RKO (cell line): ENCODE measurements around the gene BCL3.
"Not testable (repeated sequence)": the region's sequence is repeated elsewhere in the genome, so short reads cannot be mapped to it uniquely, and the experiment has no call there.

Source experiments
- DNase-seq: peaks from one replicate; pipeline ENCODE4 v3.0.0-alpha.2; 2016; ENCODE audit warnings: low spot score

Gene BCL3, protein sequence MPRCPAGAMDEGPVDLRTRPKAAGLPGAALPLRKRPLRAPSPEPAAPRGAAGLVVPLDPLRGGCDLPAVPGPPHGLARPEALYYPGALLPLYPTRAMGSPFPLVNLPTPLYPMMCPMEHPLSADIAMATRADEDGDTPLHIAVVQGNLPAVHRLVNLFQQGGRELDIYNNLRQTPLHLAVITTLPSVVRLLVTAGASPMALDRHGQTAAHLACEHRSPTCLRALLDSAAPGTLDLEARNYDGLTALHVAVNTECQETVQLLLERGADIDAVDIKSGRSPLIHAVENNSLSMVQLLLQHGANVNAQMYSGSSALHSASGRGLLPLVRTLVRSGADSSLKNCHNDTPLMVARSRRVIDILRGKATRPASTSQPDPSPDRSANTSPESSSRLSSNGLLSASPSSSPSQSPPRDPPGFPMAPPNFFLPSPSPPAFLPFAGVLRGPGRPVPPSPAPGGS

DNA sequence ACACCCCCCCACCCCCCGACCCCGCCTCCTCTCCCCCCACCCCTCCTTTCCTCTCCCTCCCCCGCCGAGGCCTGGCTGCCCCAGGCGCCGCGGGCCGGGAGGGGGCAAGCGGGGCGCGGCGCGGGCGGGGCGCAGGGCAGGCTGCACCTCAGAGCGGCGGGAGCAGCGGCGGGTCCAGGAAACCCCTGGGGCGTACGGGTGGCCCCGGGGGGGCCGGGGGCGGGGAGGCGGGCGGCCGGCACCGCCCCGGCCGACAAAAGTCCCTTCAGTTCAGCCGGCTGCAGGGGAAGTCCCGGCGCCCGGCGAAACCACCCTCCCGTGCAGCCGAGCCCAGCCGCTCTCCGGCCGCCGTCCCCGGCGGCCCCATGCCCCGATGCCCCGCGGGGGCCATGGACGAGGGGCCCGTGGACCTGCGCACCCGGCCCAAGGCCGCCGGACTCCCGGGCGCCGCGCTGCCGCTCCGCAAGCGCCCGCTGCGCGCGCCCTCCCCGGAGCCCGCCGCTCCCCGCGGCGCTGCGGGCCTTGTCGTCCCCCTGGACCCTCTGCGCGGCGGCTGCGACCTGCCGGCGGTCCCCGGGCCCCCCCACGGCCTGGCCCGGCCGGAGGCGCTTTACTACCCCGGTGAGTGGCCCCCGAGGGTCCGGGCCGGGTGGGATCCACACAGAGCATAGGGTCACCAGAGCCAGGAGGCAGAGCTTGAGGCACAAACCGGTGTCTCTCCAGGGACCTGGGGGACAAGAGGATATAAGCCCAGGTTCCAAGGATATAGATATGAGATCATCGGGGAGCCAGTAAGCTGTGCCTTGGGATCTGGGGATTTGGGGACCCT, at the start of gene BCL3:
Gene BCL3, plus strand, starts transcription at position 283 of the 829 bp plus-strand sequence. Its CDS starts 83 bp downstream, at position 366.
- no peak for DNase-seq

DNA sequence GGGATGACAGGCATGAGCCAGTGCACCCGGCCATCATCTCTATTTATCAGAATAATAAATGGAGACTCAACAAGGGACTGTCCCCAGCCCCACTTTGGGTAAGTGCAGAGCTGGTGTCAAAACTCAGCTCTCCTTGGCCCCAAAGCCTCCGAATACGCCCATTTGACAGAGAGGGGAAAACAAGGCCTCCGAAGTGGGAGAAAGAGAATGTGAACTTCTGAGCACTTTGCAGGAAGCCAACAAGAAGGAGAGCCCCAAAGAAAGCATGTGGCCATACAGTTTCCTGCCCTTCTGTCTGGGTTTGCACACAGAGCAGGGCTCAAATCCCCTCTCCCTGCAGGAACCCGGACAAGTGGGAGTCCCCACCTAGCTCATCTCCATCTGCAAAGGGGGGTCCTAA, 48.0 kb upstream of the BCL3 start:
- DNase-seq = no peak

DNA sequence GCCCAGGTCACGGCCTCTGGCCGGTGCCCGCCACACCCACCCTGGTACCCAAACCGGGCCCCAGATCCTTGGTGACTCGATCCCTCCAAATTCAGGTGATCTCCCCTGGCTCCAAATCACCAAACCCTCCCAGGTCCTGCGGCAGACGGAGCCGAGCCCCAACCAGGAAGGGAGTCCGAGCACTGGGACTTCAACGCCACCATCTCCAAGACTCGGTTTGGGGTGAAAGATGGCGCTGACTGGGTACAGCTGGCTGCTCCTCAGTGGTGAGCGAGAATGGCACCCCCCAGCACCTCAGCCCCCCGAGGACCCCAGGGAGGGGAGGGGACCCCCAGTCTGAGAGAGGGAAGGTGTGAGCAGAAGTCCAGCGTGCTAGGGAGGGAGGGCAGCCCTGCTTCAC, 47.3 kb upstream of the BCL3 start:
- no peak for DNase-seq

DNA sequence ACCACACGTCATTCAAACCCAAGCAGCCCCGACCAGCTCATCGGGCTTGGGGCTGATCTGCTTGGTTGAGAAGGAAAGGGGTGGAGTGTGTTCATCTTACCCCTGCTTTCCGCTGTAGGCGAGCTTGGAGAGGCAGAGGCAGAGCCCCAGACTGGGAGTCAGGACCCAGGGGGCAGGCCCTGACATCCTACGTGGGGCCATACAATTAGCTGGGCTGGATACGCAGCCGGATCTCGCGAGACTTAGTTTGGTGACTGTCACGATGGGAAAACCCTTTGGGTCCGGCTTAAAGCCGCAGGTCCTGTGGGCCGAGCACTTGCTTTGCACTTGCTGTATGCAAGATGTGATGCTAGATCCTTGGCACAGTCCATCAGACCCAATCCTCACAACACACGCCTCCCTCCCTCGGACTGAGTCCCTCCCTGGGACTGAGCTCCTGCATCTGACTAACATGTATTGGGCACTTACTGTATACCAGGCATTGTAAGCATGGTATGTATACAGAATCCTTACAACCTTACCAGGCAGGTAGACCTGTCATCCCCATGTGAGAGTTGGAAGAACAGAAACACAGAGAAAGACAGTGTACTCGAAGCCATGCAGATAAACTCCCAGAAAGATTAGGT, 45.8 kb upstream of the BCL3 start:
- no peak for DNase-seq

DNA sequence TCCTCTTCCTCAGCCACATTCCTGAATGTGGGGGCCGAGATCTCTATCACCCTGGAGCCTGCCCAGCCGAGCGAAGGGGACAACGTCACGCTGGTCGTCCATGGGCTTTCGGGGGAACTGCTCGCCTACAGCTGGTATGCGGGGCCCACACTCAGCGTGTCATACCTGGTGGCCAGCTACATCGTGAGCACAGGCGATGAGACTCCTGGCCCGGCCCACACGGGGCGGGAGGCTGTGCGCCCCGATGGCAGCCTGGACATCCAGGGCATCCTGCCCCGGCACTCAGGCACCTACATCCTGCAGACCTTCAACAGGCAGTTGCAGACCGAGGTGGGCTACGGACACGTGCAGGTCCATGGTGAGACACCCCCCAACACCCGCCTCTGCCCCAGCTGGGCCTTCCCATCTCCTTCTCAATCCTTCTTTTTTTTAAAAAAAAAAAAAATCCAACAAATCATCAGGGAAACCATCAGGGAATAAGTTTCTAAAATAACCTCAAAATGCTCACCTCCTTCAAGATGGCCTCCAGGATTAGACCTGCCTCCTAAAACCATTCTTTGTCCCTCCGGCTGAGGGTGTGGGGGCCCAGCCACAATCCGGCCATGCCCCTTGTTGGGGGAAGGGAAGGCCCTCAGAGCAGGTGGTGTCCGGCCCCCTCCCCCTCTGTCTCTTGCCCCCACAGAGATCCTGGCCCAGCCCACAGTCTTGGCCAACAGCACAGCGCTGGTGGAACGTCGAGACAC, 45.0 kb upstream of the BCL3 start:
- no peak for DNase-seq

DNA sequence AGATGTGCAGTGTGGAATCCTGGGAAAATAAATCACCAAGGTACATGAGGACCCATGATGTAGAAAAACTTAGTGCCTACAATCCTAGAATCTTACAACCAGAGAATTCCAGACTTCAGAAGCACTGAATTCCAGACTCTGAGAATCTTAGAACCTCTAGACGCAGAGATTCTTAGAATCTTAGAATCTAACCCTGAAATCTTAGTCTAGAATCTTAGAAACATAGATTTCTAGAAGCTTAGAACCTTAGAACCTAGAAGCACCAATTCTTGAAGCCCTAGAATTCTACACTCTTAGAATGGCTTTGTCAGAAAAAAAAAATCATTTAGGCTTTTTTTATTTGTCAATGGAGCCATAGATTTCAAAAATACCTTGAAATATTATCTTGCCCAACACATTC, 43.5 kb upstream of the BCL3 start:
- no peak for DNase-seq

DNA sequence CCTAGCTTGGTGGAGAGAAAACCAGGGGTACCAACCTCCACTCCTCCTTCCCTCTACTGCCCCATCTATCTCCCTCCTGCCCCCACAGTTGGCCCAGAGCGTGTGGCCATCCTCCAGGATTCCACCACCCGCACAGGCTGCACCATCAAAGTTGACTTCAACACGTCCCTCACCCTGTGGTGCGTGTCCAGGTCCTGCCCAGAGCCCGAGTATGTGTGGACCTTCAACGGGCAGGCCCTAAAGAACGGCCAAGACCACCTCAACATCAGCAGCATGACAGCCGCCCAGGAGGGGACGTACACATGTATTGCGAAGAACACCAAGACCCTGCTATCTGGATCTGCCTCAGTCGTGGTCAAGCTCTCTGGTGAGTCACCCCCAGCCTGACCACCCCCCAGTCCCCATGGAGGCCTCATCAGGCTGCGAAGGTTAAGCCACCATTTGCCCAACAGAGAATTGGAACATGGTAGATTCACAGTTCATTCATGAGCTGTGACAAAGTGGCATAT, 43.0 kb upstream of the BCL3 start:
- DNase-seq = no peak

DNA sequence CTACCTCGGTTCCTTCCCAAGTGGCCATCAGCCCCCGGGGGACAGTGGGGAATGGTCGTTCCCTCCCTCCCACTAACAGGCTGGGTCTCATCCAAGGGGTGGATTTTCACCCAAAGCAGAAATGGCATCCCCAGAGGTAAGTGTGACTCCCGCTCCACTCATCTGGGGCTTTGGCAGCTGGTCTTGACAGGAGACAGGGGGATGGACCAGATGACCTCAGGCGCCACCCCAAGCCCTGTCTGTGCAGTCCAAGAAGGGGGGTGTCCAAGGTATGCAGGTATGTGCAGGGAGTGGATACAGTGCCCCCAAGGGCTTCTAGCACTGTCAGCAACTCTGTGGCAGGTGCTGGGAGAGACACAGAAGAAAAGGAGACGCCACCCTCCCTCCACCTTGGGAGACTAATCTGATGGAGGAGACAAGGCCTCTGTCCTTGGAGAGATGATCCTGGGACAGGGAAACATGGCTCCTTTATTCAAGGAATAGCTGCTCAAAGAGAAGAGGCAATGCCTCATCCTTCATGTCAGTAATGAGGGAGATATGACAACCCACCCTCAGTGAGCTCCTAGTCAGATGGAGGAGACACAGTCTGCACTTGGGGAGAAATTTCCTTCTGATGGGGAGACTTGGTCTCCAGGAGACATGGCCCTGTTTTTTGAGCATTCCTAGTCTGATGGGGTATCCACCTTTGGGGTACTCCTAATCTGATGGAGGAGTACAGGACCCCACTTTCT, 41.8 kb upstream of the BCL3 start:
- DNase-seq = no peak

DNA sequence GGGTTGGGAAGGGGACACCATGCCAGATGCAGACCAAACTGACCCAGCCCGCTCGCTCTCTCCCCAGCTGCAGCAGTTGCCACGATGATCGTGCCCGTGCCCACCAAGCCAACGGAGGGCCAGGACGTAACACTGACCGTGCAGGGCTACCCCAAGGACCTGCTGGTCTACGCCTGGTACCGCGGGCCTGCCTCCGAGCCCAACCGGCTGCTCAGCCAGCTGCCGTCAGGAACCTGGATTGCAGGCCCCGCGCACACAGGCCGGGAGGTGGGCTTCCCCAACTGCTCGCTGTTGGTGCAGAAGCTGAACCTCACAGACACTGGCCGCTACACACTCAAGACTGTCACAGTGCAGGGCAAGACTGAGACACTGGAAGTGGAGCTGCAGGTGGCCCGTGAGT, 40.7 kb upstream of the BCL3 start:
- no peak for DNase-seq

DNA sequence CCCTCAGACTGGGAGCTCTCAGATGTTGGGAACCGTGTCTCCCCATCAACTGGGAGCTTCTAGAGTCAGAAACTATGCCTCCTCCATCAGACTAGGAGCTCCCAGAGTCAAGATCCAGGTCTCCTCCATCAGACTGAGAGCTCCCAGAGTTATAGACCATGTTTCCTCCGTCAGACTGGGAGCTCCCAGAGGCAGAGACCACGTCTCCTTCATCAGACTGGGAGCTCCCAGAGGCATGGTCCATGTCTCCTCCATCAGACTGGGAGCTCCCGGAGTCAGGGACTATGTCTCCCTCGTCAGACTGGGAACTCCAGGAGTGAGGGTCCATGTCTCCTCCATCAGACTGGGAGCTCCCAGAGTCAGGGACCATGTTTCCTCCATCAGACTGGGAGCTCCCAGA, 39.6 kb upstream of the BCL3 start:
- DNase-seq = no peak

DNA sequence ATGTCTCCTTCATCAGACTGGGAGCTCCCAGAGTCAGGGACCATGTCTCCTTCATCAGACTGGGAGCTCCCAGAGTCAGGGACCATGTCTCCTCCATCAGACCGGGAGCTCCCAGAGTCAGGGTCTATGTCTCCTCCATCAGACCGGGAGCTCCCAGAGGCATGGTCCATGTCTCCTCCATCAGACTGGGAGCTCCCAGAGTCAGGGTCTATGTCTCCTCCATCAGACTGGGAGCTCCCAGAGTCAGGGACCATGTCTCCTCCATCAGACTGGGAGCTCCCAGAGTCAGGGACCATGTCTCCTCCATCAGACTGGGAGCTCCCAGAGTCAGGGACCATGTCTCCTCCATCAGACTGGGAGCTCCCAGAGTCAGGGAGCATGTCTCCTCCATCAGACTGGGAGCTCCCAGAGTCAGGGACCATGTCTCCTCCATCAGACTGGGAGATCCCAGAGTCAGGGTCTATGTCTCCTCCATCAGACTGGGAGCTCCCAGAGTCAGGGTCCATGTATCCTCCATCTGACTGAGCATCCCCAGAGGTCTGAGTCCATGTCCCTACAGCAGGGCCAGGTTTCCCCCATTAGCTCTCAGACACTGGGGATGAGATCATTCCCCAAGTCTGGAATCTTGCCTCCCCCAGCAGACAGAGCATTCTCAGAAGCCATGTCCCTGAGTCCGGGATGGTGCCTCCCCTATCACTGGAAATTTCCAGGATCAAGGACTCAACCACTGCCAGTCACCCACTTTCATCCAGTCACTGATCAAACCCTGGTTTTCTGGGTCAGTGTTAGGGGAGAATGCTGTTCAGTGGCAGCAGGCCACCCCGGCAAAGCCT, 38.9 kb upstream of the BCL3 start:
- DNase-seq = not testable (repeated sequence)

DNA sequence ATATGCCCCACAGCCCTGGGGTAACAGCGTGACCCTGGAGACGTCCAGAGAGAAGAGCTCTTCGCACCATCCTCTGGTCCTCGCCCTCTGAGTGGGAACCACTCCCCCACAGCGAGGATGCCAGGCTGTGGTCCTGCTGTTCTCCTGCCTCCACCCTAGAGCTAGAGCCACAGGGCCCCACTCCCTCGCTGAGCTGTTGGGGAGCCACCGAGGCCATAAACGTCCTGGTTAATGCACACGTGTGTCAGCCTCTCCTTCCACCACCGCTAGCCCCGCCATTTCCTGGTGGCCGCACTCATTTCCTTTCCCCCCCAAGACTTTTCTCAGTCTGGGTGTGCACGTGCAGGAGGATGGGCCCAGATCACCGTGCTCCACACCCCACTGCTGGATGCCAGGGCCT, 38.0 kb upstream of the BCL3 start:
- no peak for DNase-seq

DNA sequence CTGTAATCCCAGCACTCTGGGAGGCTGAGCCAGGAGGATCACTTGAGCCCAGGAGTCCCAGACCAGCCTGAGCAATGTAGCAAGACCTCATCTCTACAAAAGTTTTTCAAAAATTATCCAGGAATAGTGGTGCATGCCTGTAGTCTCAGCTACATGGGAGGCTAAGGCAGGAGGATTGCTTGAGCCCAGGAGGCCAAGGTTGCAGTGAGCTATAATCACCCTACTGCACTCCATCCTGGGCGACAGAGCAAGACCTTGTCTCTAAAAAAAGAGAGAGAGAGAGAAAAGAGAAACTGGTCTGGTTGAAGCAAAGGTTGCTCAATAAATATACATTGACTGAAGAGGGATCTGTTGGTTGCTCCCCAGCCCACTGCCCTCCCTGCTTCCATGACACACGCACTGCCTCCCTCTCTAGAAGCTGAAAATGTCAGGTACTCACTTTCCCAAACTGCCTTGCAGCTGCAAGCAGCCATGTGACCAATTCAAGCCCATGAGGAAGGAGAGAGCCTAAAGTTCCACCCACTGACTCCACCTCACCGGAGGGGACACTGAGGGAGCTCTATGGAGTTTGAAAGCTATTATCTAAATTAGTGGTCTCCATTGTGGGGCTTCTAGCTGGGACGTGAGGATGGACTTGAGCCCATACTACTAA, 35.5 kb upstream of the BCL3 start:
- no peak for DNase-seq

DNA sequence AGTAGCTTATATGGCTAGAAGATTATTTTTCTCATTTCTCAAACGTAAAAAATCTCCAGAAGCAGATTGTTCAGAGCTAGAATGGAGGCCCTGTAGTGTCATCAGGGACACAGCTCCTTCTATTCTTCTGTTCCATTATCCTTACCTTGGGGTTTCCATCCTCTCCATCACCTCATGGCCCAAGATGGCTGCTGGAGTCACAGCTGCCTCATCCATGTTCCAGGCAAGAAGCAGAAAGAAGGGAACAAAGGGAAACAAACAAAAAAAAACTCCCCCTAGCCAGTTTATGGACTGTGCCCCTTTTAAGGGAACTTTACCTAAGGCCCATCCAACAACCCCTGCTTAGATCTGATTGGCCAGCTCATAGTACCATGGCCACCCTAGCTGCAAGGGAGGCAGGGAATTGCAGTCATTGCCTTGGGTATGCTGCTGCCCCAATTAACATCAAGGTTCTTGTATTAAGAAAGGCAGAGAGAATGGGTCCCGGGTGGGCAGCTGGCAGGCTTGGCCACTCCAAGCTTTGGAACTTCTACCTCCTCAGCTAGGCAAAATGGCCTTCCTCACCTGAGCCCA, 33.8 kb upstream of the BCL3 start:
- DNase-seq = no peak

DNA sequence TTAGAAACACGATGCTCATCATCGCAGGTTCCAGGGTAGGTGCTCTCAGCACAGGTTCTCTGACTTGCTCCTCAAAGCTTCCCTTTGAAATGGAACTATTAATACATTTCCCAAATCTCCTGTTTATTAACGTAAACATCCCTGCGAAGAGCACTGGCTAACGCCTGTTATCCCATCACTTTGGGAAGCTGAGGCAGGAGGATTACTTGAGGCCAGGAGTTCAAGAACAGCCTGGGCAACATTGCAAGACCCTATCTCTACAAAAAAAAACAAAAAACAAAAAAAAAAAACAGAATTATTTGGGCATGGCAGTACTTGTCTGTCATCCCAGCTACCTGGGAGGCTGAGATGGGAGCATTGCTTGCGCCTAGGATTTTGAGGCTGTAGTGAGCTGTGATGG, 30.9 kb upstream of the BCL3 start:
- no peak for DNase-seq

DNA sequence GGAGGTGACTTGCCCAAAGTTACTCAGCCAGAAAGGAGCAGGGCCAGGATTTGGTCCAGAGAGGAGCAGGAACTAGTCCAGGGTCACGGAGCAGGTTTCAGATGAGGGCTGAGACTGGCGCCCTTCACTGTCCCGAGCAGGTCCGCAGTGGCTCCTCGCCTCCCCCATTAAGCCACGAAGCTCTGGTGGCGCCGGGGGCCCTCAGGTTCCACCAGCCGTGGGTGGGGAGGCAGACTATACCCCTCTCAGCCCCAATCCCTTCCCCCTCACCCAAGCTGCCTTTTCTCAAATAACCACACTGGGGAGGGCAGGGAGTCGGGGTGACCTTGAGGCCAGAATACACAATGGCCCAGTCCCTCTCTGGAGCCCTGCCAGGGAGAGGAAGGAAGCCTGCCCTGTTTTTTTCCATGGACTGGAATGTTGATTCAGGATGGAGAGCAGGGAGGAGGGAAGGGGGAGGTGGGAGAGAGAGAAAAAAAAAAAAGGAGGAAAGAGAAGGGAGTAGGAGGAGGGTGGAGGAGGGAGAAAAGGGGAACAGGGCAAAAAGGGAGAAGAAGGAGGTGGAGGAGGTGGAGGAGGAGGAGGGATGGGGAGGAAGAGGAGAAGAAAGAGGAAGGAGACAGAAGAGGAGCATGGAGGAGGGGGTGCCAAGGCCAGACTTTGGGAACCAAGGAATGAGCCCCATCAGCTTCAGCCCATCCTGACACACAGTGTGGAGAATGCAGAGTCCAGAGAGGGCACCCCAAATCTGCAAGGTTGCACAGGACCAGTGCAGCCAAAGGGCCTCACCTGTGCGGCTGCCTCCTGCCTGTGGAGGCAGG, 29.9 kb upstream of the BCL3 start:
- DNase-seq = no peak

DNA sequence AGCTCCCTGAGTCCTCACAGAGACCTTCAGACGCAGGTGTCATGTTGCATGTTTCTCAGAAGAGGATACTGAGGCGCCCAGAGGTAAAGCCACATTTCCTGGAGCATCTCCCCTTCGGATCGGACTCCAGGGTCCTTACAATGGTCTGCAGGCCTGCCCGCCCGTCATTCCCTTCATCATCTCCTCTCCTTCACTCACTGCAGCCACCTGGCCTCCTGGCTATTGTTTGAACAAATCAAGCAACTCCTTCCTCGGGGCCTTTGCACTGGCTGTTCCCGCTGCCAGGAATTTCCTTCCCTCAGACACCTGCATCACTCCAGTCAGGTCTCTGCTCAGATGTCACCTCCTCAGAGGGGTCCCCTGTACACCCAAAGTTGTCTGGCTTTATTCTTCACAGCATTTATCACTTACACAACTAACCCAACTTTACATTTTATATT, 29.2 kb upstream of the BCL3 start:
- DNase-seq = no peak

DNA sequence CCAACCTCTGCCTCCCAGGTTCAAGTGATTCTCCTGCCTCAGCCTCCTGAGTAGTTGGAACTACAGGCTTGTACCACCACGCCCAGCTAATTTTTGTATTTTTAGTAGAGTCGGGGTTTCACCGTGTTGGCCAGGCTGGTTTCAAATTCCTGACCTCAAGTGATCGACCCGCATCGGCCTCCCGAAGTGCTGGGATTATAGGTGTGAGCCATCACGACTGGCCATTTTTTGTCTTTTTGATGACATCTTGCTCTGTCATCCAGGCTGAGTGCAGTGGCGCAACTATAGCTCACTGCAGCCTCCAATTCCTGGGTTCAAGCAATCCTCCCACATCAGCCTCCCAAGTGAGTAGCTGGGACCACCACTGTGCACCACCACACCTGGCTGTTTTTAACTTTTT, 28.1 kb upstream of the BCL3 start:
- not testable (repeated sequence) for DNase-seq
